Testis (tissue), 3 donors: ENCODE results near the gene NRXN3. TPM values are rescaled to one million over a fixed set of nuclear protein-coding genes. Genes with fewer than 3 reads are reported as not detected.

ENCODE experiments used
- DNase-seq: peaks from one replicate; pipeline ENCODE4 v3.0.0-alpha.2; 2019
- H3K27ac ChIP-seq, 2 donors: fragments of 200-600 bp; sonication (generic); one replicate each; pipeline ENCODE4 v1.5.1; 2019
- H3K27me3 ChIP-seq: fragments of 200-600 bp; sonication (generic); one replicate; pipeline ENCODE4 v1.5.1; 2019
- H3K36me3 ChIP-seq: fragments of 200-600 bp; sonication (generic); one replicate; pipeline ENCODE4 v1.5.1; 2017; ENCODE audit warnings: low read depth; ENCODE audit errors: missing control alignments
- H3K4me1 ChIP-seq: fragments of 200-600 bp; sonication (generic); one replicate; pipeline ENCODE4 v1.5.1; 2019
- H3K4me3 ChIP-seq, 2 donors: fragments of 200-600 bp; sonication (generic); one replicate each; pipeline ENCODE4 v1.5.1; 2017 to 2019
- H3K9me3 ChIP-seq: fragments of 200-600 bp; sonication (generic); one replicate; pipeline ENCODE4 v1.5.1; 2017
- POLR2A ChIP-seq: fragments of 450-650 bp; IDR thresholded peaks from one replicate; pipeline ENCODE4 v1.6.1; 2017; ENCODE audit warnings: antibody characterized with exemption, mild to moderate bottlenecking, moderate library complexity
- WGBS, 2 donors: methylation state at CpG; one replicate each; pipeline ENCODE4 v1.1.5; 2018; 5-methylcytosine and 5-hydroxymethylcytosine counted together
- intact Hi-C: fragments of 100-400 bp; cut with DNase I; formaldehyde crosslinking; loops from one replicate; pipeline ENCODE4 v1.15.1; 2023; ENCODE audit warnings: low total_unique reads
- polyA plus RNA-seq: library from polyadenylated mRNA; stranded (reverse); fragments of 350-450 nt; fragmentation: Illumina TruSeq; extraction: RNeasy Lipid Tissue Mini Kit (QIAGEN cat#74804); gene quantifications from one replicate; pipeline ENCODE4 v1.2.3, GENCODE V29; 2014; ENCODE audit warnings: low read depth, low replicate concordance; ENCODE audit not compliant: insufficient read depth
- total RNA-seq, 2 donors: library from RNA; depleted of rRNA; stranded (reverse); fragments of >200 nt; gene quantifications; one replicate each; pipeline ENCODE4 v1.2.3, GENCODE V29; 2016
- TF ChIP-seq, protein P1 (sequence below), 3 experiments: fragments of 450-650 bp in 2 of 3; fragments of 200-600 bp in 1 of 3; sonication (generic) in 1 of 3; IDR thresholded peaks; one replicate each; pipeline ENCODE4 v1.5.1; 2016 to 2019; ENCODE audit warnings: antibody characterized with exemption in 3 of 3, mild to moderate bottlenecking in 2 of 3, moderate library complexity in 1 of 3

The NRXN3 gene
- total and polyA plus RNA-seq, 3 donors from 2014 or later = 3.5 to 8.0 (median 3.9) TPM

DNA sequence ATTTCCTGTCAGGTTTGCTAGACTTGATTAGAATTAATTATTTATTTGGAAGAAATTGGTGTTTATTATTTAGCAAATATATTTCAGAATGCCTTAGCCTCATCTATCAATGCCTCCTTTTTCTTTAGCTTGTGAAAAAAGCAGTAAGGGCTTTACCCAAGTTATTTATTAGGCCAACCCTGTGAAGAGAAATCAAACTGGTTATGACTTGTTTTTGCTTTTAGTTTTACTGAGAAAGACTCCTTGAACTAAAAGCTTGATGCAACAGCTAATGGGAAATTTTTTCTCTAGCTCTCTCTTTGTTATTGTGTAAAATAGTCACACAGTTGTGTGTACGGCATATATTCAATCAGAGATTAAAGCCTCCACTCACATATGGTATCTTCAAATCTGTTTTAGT is 1734.3 kb downstream of the NRXN3 start:
- Histone ChIP-seq H3K4me1 (no peaks in the 10 kb centered on the region), H3K27ac (no peak overlapping the region), H3K9me3 (no peaks in the 10 kb centered on the region), H3K27me3 (no peaks in the 10 kb centered on the region), H3K36me3 (no peaks in the 10 kb centered on the region), H3K4me3 (no peak overlapping the region)
- intact Hi-C loops = no loop called here
- TF ChIP-seq, protein P1, sequence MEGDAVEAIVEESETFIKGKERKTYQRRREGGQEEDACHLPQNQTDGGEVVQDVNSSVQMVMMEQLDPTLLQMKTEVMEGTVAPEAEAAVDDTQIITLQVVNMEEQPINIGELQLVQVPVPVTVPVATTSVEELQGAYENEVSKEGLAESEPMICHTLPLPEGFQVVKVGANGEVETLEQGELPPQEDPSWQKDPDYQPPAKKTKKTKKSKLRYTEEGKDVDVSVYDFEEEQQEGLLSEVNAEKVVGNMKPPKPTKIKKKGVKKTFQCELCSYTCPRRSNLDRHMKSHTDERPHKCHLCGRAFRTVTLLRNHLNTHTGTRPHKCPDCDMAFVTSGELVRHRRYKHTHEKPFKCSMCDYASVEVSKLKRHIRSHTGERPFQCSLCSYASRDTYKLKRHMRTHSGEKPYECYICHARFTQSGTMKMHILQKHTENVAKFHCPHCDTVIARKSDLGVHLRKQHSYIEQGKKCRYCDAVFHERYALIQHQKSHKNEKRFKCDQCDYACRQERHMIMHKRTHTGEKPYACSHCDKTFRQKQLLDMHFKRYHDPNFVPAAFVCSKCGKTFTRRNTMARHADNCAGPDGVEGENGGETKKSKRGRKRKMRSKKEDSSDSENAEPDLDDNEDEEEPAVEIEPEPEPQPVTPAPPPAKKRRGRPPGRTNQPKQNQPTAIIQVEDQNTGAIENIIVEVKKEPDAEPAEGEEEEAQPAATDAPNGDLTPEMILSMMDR (IDR thresholded peaks at IDR 0.05) = no peak
- TF ChIP-seq POLR2A = no peak
- WGBS, 2 donors = 86 to 97% methylated on average over 1 of the region's 1 CpG
- no peak for DNase-seq

DNA sequence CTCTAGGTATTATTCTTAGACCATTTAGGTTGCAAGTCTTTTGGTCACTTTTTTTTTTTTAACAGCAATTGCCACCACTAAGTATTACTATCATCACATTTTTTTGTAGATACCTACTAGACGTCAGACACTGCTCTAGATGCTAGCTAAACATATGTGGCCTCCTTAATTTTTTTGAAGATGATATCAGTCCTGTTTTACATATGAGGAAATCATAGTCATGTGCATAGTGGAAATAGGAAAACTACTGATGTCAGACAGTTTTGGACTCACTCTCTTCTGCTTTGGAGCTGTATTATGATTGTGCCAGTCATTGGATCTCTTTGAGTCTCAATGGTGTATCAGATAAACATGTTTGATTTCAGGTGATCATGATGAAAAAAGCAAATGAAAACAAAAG is 1736.8 kb downstream of the NRXN3 start:
- WGBS, 2 donors = 61 to 72% methylated on average over 1 of the region's 1 CpG
- DNase-seq = no peak
- H3K27ac ChIP-seq = no peak overlapping the region
- no peaks in the 10 kb centered on the region for H3K9me3 ChIP-seq
- TF ChIP-seq, protein P1 (IDR thresholded peaks at IDR 0.05) = no peak
- no peak for TF ChIP-seq POLR2A
- H3K27me3 ChIP-seq = no peaks in the 10 kb centered on the region
- H3K4me3 ChIP-seq = no peak overlapping the region
- H3K36me3 ChIP-seq = no peaks in the 10 kb centered on the region
- intact Hi-C loops = no loop called here
- no peaks in the 10 kb centered on the region for H3K4me1 ChIP-seq

GRCh38 chr14:79910086-79910485 is 1739.9 kb downstream of the NRXN3 start:
- no peaks in the 10 kb centered on the region for H3K27me3 ChIP-seq
- no peaks in the 10 kb centered on the region for H3K36me3 ChIP-seq
- no peak for TF ChIP-seq POLR2A
- TF ChIP-seq, protein P1 (IDR thresholded peaks at IDR 0.05) = no peak
- H3K4me1 ChIP-seq = no peaks in the 10 kb centered on the region
- no peak overlapping the region for H3K27ac ChIP-seq
- H3K9me3 ChIP-seq = no peaks in the 10 kb centered on the region
- H3K4me3 ChIP-seq = no peak overlapping the region
- intact Hi-C loops = no loop called here
- whole genome bisulfite sequencing, 2 donors = 60 to 62% methylated on average over 2 of the region's 2 CpGs
- no peak for DNase-seq

GRCh38 chr14:79911744-79912143 is 1741.6 kb downstream of the NRXN3 start:
- H3K9me3 ChIP-seq = no peaks in the 10 kb centered on the region
- H3K27me3 ChIP-seq = no peaks in the 10 kb centered on the region
- WGBS, 2 donors = 74 to 79% methylated on average over 4 of the region's 4 CpGs
- no peak overlapping the region for H3K4me3 ChIP-seq
- intact Hi-C loops = no loop called here
- H3K4me1 ChIP-seq = no peaks in the 10 kb centered on the region
- DNase-seq = no peak
- no peak for TF ChIP-seq POLR2A
- TF ChIP-seq, protein P1 (IDR thresholded peaks at IDR 0.05) = no peak
- no peaks in the 10 kb centered on the region for H3K36me3 ChIP-seq
- no peak overlapping the region for H3K27ac ChIP-seq

GRCh38 chr14:79914595-79914994 is 1744.4 kb downstream of the NRXN3 start:
- 93 to 96% methylated on average over 2 of the region's 2 CpGs for WGBS, 2 donors
- Histone ChIP-seq H3K9me3 (no peaks in the 10 kb centered on the region), H3K4me1 (no peaks in the 10 kb centered on the region), H3K27ac (no peak overlapping the region), H3K4me3 (no peak overlapping the region), H3K36me3 (no peaks in the 10 kb centered on the region), H3K27me3 (no peaks in the 10 kb centered on the region)
- TF ChIP-seq POLR2A = no peak
- TF ChIP-seq, protein P1 (IDR thresholded peaks at IDR 0.05) = no peak
- intact Hi-C loops = no loop called here
- no peak for DNase-seq
